IPS DF 19.7 (cell line): ENCODE results near the gene CCR5AS.
"Not testable (repeated sequence)": the region's sequence is repeated elsewhere in the genome, so short reads cannot be mapped to it uniquely, and the experiment has no call there.

Experiments
- DNase-seq: peaks from one replicate; pipeline ENCODE4 v3.0.0-alpha.2; 2013; ENCODE audit warnings: low read depth, low spot score

Gene CCR5AS

GRCh38 chr3:46356276-46356675, 50.6 kb downstream of the CCR5AS start:
- DNase-seq: no peak

DNA sequence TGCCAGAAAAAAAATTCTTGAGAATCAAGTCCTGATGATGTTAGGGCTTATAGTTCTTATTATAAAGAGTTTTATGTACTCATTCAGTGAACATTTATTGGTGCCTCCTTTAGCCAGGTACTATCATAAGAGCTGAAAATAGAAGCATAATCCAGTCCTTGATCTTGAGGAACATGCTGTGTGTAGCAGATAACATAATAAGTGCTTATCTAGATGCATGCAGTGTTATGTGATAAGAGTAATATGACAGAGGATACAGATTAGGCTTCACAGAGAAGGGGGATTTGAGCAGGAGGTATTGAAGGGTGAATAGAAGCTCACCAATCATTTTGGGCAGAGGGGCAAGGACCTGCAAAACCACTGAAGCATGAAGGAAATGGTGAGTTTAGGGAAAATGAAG, 51.9 kb downstream of the CCR5AS start:
- no peak for DNase-seq

DNA sequence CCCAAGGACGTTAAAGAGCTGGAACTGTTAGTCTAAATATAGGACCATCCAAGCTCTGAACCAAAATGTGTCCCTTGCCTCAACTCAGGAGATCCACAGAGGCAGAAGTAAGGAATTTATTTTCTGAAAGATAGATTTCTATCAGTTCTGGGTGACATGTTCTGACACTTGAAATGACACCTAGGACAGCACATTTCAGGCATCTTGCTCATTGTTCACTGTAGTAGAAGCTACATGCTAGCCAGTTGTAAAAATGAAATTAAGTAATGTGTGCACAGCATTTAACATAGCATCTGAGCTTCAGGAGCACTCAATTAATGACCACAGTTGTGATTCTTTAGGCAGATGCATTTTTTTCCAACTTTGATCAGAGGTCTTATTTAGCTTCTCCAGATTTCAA, 52.4 kb downstream of the CCR5AS start:
- DNase-seq: no peak

- DNase-seq: no peak
Observed at GRCh38 chr3:46353647-46354410, 53.0 kb downstream of the CCR5AS start, which contains the start of gene CCR2. CCR2 (plus strand) TSS chr3:46354111; CDS start chr3:46357528, 3,417 bp downstream.

DNA sequence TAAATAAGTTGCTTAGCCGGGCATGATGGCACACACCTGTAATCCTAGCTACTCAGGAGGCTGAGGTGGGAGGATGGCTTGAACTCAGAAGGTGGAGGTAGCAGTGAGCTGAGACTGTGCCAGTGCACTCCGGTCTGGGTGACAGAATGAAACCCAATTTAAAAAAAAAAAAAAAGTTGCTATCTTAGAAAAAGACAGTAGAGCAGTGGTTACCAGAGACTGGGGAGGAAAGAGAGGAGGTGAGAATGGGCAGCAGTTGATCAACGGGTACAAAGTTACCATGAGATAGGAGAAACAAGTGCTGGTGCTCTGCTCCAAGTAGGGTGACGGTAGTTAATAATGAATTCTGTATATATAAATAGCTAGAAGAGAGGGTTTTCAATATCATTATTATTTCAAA, 53.8 kb downstream of the CCR5AS start:
- no peak for DNase-seq

DNA sequence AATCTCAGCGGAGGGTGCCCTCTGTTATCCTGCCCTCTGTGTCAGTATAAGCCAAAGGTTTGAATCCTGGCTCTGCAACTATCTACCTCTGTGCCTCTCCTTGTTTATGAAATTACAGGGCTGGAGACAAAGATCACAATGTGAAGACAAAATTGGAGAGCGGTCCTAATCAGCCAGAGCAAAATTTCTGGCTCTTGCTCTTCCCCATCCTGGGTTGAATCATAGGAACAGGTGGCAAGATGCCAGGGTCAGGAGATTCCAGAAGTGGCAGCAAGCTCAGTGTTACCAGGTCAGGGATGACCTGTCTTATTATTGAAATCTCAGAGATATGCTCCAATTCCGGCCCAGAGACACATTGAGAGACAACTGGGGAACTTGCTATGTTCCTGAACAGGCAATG, 55.2 kb downstream of the CCR5AS start:
- no peak for DNase-seq

DNA sequence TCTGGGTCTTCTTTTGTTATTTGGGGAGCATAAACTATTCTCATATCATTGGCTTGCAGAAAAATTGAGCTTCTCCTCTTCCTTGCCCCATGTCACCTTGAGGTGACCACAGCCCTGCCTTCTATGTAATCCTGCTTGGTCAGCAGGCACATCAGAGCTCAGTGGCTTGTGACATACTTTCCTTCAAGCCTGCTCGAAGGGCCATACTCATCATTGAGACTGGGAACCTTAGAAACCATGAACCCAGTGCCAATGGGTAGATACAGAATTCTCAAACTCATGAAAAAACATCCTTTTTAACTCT, 56.7 kb downstream of the CCR5AS start:
- DNase-seq: no peak

- no peak for DNase-seq
Observed at GRCh38 chr3:46349484-46350261, 57.2 kb downstream of the CCR5AS start.

DNA sequence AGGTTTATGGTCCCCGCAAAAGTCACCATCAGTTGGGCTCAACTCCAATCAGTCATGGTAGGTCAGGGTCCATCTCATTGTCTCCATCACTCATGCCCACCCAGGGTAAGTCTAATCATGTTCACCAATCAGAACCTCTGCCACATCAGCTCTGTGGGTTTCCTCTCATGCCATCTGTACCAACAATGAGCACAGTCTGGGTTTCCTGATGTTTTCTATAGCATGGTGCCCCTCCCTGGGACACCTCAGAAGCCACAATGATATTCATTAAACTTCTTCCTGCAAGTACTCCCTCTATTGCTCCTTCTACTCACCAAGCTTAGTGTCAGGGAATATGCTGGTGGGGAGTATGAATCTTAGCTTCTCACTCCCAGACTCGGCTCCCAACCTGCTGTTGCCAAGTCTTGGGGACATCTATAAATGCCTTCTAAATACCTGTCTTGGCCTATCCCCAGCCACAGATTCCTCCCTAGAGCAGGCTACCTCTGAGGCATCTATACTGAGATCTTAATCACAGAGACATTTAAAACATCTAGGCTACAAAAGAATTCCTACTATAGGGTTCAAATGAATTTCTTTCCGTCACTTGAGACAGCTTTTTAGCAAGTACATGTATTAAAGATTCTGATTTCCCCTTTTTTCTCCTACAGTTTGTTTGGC, 57.9 kb downstream of the CCR5AS start:
- no peak for DNase-seq

GRCh38 chr3:46344476-46344875, 62.4 kb downstream of the CCR5AS start:
- DNase-seq: no peak

DNA sequence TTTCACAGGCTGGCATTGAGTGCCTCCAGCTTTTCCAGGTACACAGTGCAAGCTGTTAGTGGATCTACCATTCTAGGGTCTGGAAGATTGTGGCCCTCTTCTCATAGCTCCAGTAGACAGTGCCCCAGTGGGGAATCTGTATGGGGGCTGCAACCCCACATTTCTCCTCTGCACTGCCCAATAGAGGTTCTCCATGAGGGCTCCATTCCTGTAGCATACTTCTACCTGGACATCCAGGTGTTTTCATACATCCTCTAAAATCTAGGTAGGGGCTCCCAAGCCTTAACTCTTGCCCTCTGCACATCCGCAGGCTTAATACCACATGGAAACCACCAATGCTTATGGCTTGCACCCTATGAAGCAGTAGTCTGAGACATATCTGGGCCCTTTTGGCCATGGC, 68.0 kb downstream of the CCR5AS start:
- DNase-seq: no peak

DNA sequence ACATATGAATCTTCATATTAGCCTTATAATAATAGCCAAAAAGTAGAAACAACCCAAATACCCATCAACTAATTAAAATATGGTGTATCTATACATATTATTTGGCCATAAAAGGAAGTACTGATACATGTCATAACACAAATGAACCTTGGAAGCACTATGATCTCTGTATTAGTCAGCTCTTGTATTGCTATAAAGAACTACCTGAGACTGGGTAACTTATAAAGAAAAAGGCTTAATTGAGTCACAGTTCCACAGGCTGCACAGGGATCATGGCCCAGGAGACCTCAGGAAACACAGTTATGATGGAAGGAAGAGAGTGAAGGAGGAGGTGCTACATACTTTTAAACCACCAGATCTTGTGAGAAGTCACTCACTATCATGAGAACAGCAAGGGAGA, 69.0 kb downstream of the CCR5AS start:
- DNase-seq: no peak

DNA sequence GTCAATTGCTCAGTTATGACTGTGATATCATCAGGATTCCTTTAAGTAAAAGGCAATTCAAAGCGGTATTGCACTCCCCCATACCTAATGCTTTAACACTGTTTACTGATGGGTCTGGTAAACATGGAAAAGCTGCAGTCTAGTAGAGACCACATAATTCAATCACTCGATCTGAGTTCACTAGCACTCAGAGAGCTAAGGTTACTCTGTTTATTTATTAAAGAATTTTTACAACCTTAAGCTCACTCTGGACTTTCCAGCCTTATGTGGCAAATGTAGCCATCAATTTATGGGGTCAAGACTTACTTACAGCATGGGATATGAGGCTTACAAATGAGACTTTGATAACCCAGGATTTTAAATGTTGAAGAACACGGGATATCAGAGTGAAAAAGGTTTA, 71.3 kb downstream of the CCR5AS start:
- no peak for DNase-seq

- DNase-seq: no peak
Observed at GRCh38 chr3:46334741-46335478, 72.0 kb downstream of the CCR5AS start.

GRCh38 chr3:46330676-46331075, 76.2 kb downstream of the CCR5AS start:
- not testable (repeated sequence) for DNase-seq

DNA sequence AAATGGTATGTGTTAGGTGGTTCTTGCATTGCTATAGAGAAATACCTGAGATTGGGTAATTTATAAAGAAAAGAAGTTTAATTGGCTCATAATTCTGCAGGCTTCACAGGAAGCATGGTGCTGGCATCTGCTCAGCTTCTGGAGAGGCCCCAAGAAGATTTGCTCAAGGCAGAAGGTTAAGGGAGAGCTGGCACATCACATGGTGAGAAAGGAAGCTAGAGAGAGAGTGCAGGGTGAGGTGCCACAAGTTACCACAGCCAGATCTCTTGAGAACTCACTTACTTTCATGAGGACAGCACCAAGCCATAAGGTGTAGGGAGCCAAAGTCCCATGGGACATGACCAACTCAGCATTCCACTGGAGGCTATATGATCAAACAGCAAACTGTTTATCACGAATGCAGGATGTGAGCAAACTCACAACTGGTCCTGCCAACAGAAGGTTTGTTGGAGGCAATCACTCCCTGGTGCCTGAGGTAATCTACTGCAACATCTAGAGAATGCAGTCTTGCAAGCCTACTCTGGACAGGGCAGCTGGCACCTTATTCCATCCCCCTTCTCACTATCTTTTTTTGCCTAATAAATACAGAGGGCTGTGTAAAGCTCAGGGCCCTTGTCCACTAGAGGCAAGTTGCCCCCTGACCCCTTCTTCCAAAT, 81.1 kb downstream of the CCR5AS start:
- no peak for DNase-seq

DNA sequence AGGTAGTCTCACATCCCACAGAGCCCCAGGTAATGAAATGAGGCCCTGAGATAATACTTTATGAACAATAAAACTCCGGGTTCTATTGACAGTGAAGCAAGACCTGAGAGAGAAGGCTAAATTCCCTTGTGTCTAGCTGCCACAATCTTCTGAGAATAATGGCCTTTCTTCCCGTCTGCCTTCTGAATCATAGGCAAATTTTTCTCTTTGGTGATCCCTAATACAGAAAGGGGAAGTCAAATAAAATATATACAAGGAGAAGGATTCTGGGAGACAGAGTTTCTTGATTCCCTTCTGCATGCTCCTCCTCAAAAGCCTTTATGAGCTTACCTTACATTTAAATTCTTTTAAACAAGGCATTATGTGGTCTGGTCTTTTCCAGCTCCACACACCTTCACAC, 82.8 kb downstream of the CCR5AS start:
- DNase-seq: no peak

DNA sequence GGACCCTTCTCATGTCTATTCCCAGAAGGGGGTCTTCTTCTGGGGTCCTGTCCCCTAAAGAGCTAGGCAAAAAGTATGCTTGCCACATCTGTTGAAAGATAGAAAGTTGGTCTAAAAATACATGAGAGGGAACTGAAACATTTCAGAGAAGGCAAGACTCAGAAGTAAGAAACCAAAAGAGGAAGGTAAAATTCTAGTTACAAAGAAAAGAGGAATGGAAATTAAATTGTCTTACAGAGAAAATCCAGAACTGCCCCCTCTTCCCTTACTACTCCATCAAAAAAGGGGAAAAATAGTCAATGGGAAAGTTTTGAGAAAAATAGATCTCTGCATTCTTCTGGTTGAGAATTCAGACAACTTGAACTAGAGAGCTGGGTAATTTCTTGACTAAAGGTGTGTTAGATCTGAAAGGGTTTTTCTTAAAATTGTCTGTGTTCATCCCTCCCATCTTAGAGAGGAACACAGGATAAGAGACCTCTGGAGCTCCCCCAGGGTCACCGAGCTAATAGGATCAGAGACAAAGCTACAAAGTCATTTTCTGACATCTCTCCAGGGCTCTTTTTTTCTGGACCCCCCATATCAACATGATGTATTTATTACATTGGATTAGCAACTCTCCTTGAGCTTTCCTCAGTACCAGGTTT, 85.3 kb downstream of the CCR5AS start:
- DNase-seq: no peak

- DNase-seq: no peak
Observed at GRCh38 chr3:46318207-46318927, 88.5 kb downstream of the CCR5AS start.

DNA sequence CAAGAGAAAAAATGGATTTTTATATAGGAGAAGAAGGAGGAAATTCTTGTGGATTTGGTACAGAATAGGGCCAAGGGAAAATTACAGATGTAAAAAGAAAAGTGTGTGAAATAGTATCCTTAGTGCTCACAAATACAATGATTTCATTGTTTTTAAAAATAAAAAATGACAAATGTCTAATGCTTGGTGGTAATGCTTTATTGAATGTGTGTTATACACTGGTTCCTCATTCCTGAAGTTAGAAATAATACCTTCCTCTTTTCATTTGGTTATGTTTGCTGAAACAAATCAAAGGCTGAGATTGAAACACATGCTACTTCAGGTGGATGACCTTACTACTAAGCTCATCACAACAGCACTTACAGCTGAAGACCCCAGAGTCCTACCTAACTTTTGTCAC, 90.7 kb downstream of the CCR5AS start:
- DNase-seq: no peak
